Measurements from ENCODE around the gene OSER1. TPM values are rescaled to one million over a fixed set of nuclear protein-coding genes. Genes with fewer than 3 reads are reported as not detected.
"Not testable (repeated sequence)": the region's sequence is repeated elsewhere in the genome, so short reads cannot be mapped to it uniquely, and the experiment has no call there.

OSER1 gene
- polyA plus RNA-seq, 1 donor (not counting 4 experiments of a cell fraction or from before 2014, with no cell fraction given), result 41.5 TPM

- Histone ChIP-seq H3K4me1 (ENCODE audit: control insufficient read depth, extremely low read depth, insufficient read depth, low read length) (peaks cover 3% of the 10 kb centered on the region), H3K27me3 (ENCODE audit: control insufficient read depth, extremely low read depth, insufficient read depth, low read length) (no peaks in the 10 kb centered on the region), H3K4me2 (ENCODE audit: control insufficient read depth, extremely low read depth, insufficient read depth, low read depth, low read length) (no peak overlapping the region), H3K79me2 (ENCODE audit: control insufficient read depth, insufficient read depth, low read length) (peaks cover under 1% of the 10 kb centered on the region), H3K9me3 (ENCODE audit: control insufficient read depth, low read depth, low read length) (no peaks in the 10 kb centered on the region), H4K20me1 (ENCODE audit: control insufficient read depth, extremely low read depth, insufficient read depth, low read length) (no peaks in the 10 kb centered on the region), H3K9me1 (ENCODE audit: control insufficient read depth, extremely low read depth, insufficient read depth, low read length) (no peaks in the 10 kb centered on the region), H2AFZ (ENCODE audit: control insufficient read depth, low read length) (no peak overlapping the region), H3K4me3 (ENCODE audit: control insufficient read depth in 2 of 3, extremely low read depth in 1 of 3, insufficient read depth in 2 of 3, low read depth in 1 of 3, low read length in 3 of 3) (no peak overlapping the region), H3K27ac (ENCODE audit: control insufficient read depth, insufficient read depth, low read length) (no peak overlapping the region), H3K9ac (ENCODE audit: control insufficient read depth, extremely low read depth, insufficient read depth, low read length) (no peak overlapping the region), H3K36me3 (ENCODE audit: control insufficient read depth in 2 of 2, extremely low read depth in 1 of 2, insufficient read depth in 2 of 2, low read length in 2 of 2) (peaks cover 10 to 12% of the 10 kb centered on the region in 2 experiments)
- TF ChIP-seq EZH2 (IDR thresholded peaks at IDR 0.05; ENCODE audit: low read length) (no peak), CTCF (optimal IDR thresholded peaks at IDR 0.05 in 1 of 3, IDR thresholded peaks at IDR 0.05 in 1 of 3, conservative IDR thresholded peaks at IDR 0.05 in 1 of 3; ENCODE audit: extremely low read depth in 1 of 3, insufficient read depth in 2 of 3, low read length in 3 of 3) (no peak)
- DNase-seq (ENCODE audit: low read depth, low spot score) (no peak), FAIRE-seq (no peak)
- dilution Hi-C loops (cut with MboI; ENCODE audit: extremely low pct_ligation_motif_present, low sequenced_read_pairs), result loop anchor here (10.0 kb wide), 1 partner anchor 89 kb away; no protein-coding TSS in a partner anchor
These were observed 16.8 kb downstream of the OSER1 start for GRCh38 chr20:44193801-44194200.

GRCh38 chr20:44191640-44192039, 18.9 kb downstream of the OSER1 start:
- H3K27ac ChIP-seq (ENCODE audit: control insufficient read depth, insufficient read depth, low read length); H3K9me1 ChIP-seq (ENCODE audit: control insufficient read depth, extremely low read depth, insufficient read depth, low read length); DNase-seq (ENCODE audit: low read depth, low spot score); FAIRE-seq; H3K9me3 ChIP-seq (ENCODE audit: control insufficient read depth, low read depth, low read length); H3K9ac ChIP-seq (ENCODE audit: control insufficient read depth, extremely low read depth, insufficient read depth, low read length); H3K4me2 ChIP-seq (ENCODE audit: control insufficient read depth, extremely low read depth, insufficient read depth, low read depth, low read length); H3K36me3 ChIP-seq (ENCODE audit: control insufficient read depth in 2 of 2, extremely low read depth in 1 of 2, insufficient read depth in 2 of 2, low read length in 2 of 2); H3K27me3 ChIP-seq (ENCODE audit: control insufficient read depth, extremely low read depth, insufficient read depth, low read length); H2AFZ ChIP-seq (ENCODE audit: control insufficient read depth, low read length); H3K4me3 ChIP-seq (ENCODE audit: control insufficient read depth in 2 of 3, extremely low read depth in 1 of 3, insufficient read depth in 2 of 3, low read depth in 1 of 3, low read length in 3 of 3); H4K20me1 ChIP-seq (ENCODE audit: control insufficient read depth, extremely low read depth, insufficient read depth, low read length); H3K79me2 ChIP-seq (ENCODE audit: control insufficient read depth, insufficient read depth, low read length): not testable (repeated sequence)
- peaks cover 21% of the 10 kb centered on the region for H3K4me1 ChIP-seq (ENCODE audit: control insufficient read depth, extremely low read depth, insufficient read depth, low read length)
- dilution Hi-C loops (cut with MboI; ENCODE audit: extremely low pct_ligation_motif_present, low sequenced_read_pairs), result loop anchor here (10.0 kb wide), 1 partner anchor 87 kb away; no protein-coding TSS in a partner anchor
